H1 (cell line): ENCODE data around the gene CPO.

Experiments used
- ATF2 ChIP-seq: IDR thresholded peaks from 2 replicates; pipeline ENCODE4 v1.6.1; 2012; ENCODE audit warnings: low read length, inconsistent platforms
- ATF3 ChIP-seq: IDR thresholded peaks from 2 replicates; pipeline ENCODE4 v1.6.1; 2011; ENCODE audit warnings: low read depth, mild to moderate bottlenecking, low read length; ENCODE audit not compliant: insufficient read depth
- CBX5 ChIP-seq: fragments of 300-800, 300-1000 bp; sonication (generic); IDR thresholded peaks from 2 replicates; pipeline ENCODE4 v1.7.1; 2016; ENCODE audit warnings: antibody characterized with exemption, low read length, low read depth
- CTCF ChIP-seq, 3 experiments: IDR thresholded peaks; 1 replicate in 2 of 3; 2 replicates in 1 of 3; pipeline versions ENCODE4 v1.5.1 to v1.6.1; 2011; ENCODE audit warnings: low read length in 3 of 3, mild to moderate bottlenecking in 3 of 3, inconsistent platforms in 2 of 3, low read depth in 1 of 3, moderate library complexity in 1 of 3; ENCODE audit not compliant: insufficient read depth in 1 of 3; ENCODE audit errors: control extremely low read depth in 1 of 3
- EP300 ChIP-seq, 2 experiments: IDR thresholded peaks; 1 replicate in 1 of 2; 2 replicates in 1 of 2; pipeline ENCODE4 v1.6.1; 2011 to 2012; ENCODE audit warnings: low read depth in 2 of 2, low read length in 2 of 2, mild to moderate bottlenecking in 2 of 2, borderline replicate concordance in 1 of 2, inconsistent platforms in 1 of 2, moderate library complexity in 1 of 2
- EZH2 ChIP-seq: fragments of 200-600 bp; sonication (generic); IDR thresholded peaks from 2 replicates; pipeline ENCODE4 v1.7.1; 2012; ENCODE audit warnings: low read depth, mild to moderate bottlenecking, moderate library complexity, low read length, inconsistent platforms; ENCODE audit not compliant: severe bottlenecking
- POLR2A ChIP-seq, 2 experiments: IDR thresholded peaks; 1 replicate in 1 of 2; 2 replicates in 1 of 2; pipeline ENCODE4 v1.6.1; 2011; ENCODE audit warnings: low read depth in 2 of 2, low read length in 2 of 2, mild to moderate bottlenecking in 2 of 2; ENCODE audit errors: control extremely low read depth in 1 of 2
- POLR2AphosphoS5 ChIP-seq: IDR thresholded peaks from 2 replicates; pipeline ENCODE4 v1.6.1; 2011; ENCODE audit warnings: low read depth, low read length
- RAD21 ChIP-seq, 2 experiments: IDR thresholded peaks in 1 of 2; conservative IDR thresholded peaks in 1 of 2; 2 replicates each; pipeline ENCODE4 v1.6.1; 2011; ENCODE audit warnings: low read depth in 2 of 2, low read length in 2 of 2, improper control_type of control experiment in 1 of 2, inconsistent platforms in 1 of 2, mild to moderate bottlenecking in 1 of 2, moderate library complexity in 1 of 2
- RFX5 ChIP-seq: IDR thresholded peaks from 2 replicates; pipeline ENCODE4 v1.6.1; 2011; ENCODE audit warnings: low read depth, low read length, improper control_type of control experiment, borderline replicate concordance
- TAF1 ChIP-seq: IDR thresholded peaks from 2 replicates; pipeline ENCODE4 v1.6.1; 2011; ENCODE audit warnings: mild to moderate bottlenecking, low read depth, low read length
- USF2 ChIP-seq: IDR thresholded peaks from 2 replicates; pipeline ENCODE4 v1.6.1; 2011; ENCODE audit warnings: low read length, improper control_type of control experiment
- ZNF274 ChIP-seq: IDR thresholded peaks from 2 replicates; pipeline ENCODE4 v1.7.0; 2012; ENCODE audit warnings: low read length, borderline replicate concordance; ENCODE audit errors: extremely low read depth

- TF ChIP-seq ATF3 (no peak), CBX5 (no peak), USF2 (no peak), RFX5 (no peak), CTCF (IDR thresholded peaks at IDR 0.05; ENCODE audit: control extremely low read depth in 1 of 3, insufficient read depth in 1 of 3, low read depth in 1 of 3, low read length in 3 of 3) (no peak), POLR2AphosphoS5 (no peak), EZH2 (no peak), RAD21 (IDR thresholded peaks at IDR 0.05 in 1 of 2, conservative IDR thresholded peaks at IDR 0.05 in 1 of 2; ENCODE audit: low read depth in 2 of 2, low read length in 2 of 2) (no peak), EP300 (IDR thresholded peaks at IDR 0.05; ENCODE audit: borderline replicate concordance in 1 of 2, low read depth in 2 of 2, low read length in 2 of 2) (no peak), ZNF274 (no peak), TAF1 (no peak), POLR2A (IDR thresholded peaks at IDR 0.05; ENCODE audit: control extremely low read depth in 1 of 2, low read depth in 2 of 2, low read length in 2 of 2) (no peak), ATF2 (no peak)
Measured at GRCh38 chr2:206915121-206915520, 24.2 kb upstream of the CPO start.
